ENCODE results near the gene PROK1.

PROK1 gene

DNA sequence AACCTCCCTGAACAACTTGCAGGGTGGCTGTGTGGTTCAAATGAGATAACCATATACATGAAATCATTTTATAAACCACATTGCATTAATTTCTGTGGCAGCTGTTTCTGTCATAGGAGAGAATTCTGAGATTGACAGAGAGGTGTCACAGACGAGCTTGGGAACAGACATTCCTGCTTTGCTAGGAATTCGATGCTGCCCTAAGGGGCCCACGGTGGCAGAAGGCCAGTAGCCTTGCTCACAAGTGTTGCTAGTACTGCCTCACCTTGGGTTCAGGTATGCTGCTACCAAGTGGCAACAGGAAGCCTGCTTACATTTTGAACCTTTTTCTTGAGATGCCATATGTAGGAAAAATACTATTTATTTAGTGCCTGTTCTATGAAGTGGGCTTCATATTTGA is 54.6 kb downstream of the PROK1 start:
- POLR2A ChIA-PET, result no interaction called here
- Histone ChIP-seq H3K27ac (ENCODE audit: insufficient read depth in 1 of 2, low read depth in 1 of 2, low read length in 2 of 2, poor library complexity in 1 of 2, severe bottlenecking in 2 of 2) (no peak overlapping the region), H3K4me3 (ENCODE audit: control insufficient read depth in 1 of 7, extremely low read depth in 1 of 7, insufficient read depth in 4 of 7, low read depth in 2 of 7, low read length in 6 of 7) (no peak overlapping the region), H3K4me1 (ENCODE audit: control extremely low read depth in 1 of 4, control insufficient read depth in 4 of 4, insufficient read depth in 4 of 4, low read length in 3 of 4) (peaks cover 0 to 11% (median 9%) of the 10 kb centered on the region in 4 experiments), H3K9me3 (ENCODE audit: control extremely low read depth in 1 of 5, control insufficient read depth in 4 of 5, insufficient read depth in 2 of 5, low read depth in 1 of 5, low read length in 4 of 5) (no peaks in the 10 kb centered on the region), H3K36me3 (ENCODE audit: control insufficient read depth in 4 of 4, insufficient read depth in 4 of 4, low read length in 3 of 4) (no peaks in the 10 kb centered on the region), H3K27me3 (replicated peaks in 2 of 5; ENCODE audit: control insufficient read depth in 4 of 5, insufficient read depth in 5 of 5, low read length in 4 of 5) (no peaks in the 10 kb centered on the region)
- CTCF ChIA-PET, result interaction anchor here (0.8 to 2.6 kb wide), 2 partner anchors 10 to 23 kb away, joined by 3 to 9 read pairs; no protein-coding TSS in a partner anchor
- DNase-seq, result no peak
- WGBS (ENCODE audit: insufficient coverage), result 98% methylated on average over 3 of the region's 3 CpGs

DNA sequence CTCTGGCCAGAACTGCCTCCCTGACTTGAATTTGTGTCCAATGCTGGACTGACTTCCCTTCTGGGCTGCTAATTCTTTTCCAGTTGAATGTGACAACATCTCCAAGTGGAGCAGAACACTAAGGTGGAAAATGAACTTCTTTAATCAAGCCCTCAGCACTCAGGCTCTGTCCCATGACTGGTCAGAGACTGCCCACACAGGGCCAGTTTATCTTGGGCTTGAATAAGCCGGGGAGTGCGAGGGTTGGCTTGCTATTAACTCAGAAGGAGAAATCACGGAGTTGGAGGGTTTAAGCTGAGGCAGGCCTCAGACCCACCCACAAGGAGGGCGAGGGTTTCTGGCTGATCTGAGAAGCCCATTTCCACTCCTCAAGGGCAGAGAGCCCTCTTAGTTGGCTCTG is 55.6 kb downstream of the PROK1 start:
- no peaks in the 10 kb centered on the region for H3K9me3 ChIP-seq (ENCODE audit: control extremely low read depth in 1 of 5, control insufficient read depth in 4 of 5, insufficient read depth in 2 of 5, low read depth in 1 of 5, low read length in 4 of 5)
- WGBS (ENCODE audit: insufficient coverage), result 97% methylated on average over 3 of the region's 4 CpGs
- no peak overlapping the region for H3K27ac ChIP-seq (ENCODE audit: insufficient read depth in 1 of 2, low read depth in 1 of 2, low read length in 2 of 2, poor library complexity in 1 of 2, severe bottlenecking in 2 of 2)
- CTCF ChIA-PET, result interaction anchor here (2.4 kb wide), 1 partner anchor 10 kb away, joined by 10 read pairs; no protein-coding TSS in a partner anchor
- H3K36me3 ChIP-seq (ENCODE audit: control insufficient read depth in 4 of 4, insufficient read depth in 4 of 4, low read length in 3 of 4), result no peaks in the 10 kb centered on the region
- no peaks in the 10 kb centered on the region for H3K27me3 ChIP-seq (replicated peaks in 2 of 5; ENCODE audit: control insufficient read depth in 4 of 5, insufficient read depth in 5 of 5, low read length in 4 of 5)
- peaks cover 0 to 9% (median 8%) of the 10 kb centered on the region in 4 experiments for H3K4me1 ChIP-seq (ENCODE audit: control extremely low read depth in 1 of 4, control insufficient read depth in 4 of 4, insufficient read depth in 4 of 4, low read length in 3 of 4)
- POLR2A ChIA-PET, result no interaction called here
- DNase-seq, result no peak
- H3K4me3 ChIP-seq (ENCODE audit: control insufficient read depth in 1 of 7, extremely low read depth in 1 of 7, insufficient read depth in 4 of 7, low read depth in 2 of 7, low read length in 6 of 7), result no peak overlapping the region
